ENCODE measurements around the gene EIF5B. TPM values are rescaled to one million over a fixed set of nuclear protein-coding genes. Genes with fewer than 3 reads are reported as not detected.
A peak's percentile ranks its signal among the peaks of the same experiment; 100 is the strongest.
"Not testable (repeated sequence)": the region's sequence is repeated elsewhere in the genome, so short reads cannot be mapped to it uniquely, and the experiment has no call there.

Gene EIF5B
- total RNA-seq: 49.0 and 50.5 TPM in 2 replicates
- long read RNA-seq, partial matches to known transcripts: 18 of 24 reads
- long read RNA-seq, other reads (novel, unspliced or antisense): 6 of 24 reads

- H3K36me3 Mint-ChIP-seq (ENCODE audit: low read depth): peaks cover 2% of the 10 kb centered on the region
- no peak within 1 kb of the TSS for H3K27ac Mint-ChIP-seq (ENCODE audit: unreplicated experiment)
- TF ChIP-seq, protein P1, sequence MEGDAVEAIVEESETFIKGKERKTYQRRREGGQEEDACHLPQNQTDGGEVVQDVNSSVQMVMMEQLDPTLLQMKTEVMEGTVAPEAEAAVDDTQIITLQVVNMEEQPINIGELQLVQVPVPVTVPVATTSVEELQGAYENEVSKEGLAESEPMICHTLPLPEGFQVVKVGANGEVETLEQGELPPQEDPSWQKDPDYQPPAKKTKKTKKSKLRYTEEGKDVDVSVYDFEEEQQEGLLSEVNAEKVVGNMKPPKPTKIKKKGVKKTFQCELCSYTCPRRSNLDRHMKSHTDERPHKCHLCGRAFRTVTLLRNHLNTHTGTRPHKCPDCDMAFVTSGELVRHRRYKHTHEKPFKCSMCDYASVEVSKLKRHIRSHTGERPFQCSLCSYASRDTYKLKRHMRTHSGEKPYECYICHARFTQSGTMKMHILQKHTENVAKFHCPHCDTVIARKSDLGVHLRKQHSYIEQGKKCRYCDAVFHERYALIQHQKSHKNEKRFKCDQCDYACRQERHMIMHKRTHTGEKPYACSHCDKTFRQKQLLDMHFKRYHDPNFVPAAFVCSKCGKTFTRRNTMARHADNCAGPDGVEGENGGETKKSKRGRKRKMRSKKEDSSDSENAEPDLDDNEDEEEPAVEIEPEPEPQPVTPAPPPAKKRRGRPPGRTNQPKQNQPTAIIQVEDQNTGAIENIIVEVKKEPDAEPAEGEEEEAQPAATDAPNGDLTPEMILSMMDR (conservative IDR thresholded peaks at IDR 0.05): peak; percentile 64
- peak; percentile 91 for DNase-seq (ENCODE audit: low read depth, low spot score)
- no peaks in the 10 kb centered on the region for H3K9me3 Mint-ChIP-seq
- H3K4me3 Mint-ChIP-seq: no peak within 1 kb of the TSS
- H3K4me1 Mint-ChIP-seq: peaks cover 13% of the 10 kb centered on the region
- no peaks in the 10 kb centered on the region for H3K27me3 Mint-ChIP-seq (ENCODE audit: low read depth)
Observed at GRCh38 chr2:99337113-99338028, at the start of gene EIF5B. EIF5B (plus strand) TSS chr2:99337389; CDS start chr2:99337555, 166 bp downstream.

DNA sequence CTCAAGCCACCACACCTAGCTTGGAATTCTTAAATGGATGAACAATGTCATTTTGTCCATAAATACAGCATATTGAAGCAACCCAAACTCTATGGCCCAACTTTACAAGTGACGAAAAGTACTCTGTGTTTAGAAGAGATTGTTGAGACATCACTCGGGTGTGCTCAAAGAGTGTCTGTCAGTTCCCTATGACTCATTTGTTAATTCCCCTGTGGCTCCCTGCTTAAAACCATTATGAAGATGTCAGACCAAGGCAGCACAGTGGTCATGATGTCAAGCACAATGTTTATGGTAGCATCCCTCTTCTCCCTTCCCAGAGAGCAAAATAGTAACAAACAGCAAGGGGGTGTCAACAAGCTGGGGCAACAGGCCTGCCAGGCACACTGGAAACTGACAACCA lies 39.2 kb upstream of the EIF5B start:
- no peak overlapping the region for H3K27ac Mint-ChIP-seq (ENCODE audit: unreplicated experiment)
- H3K36me3 Mint-ChIP-seq (ENCODE audit: low read depth): peaks cover 11% of the 10 kb centered on the region
- H3K9me3 Mint-ChIP-seq: peaks cover 2% of the 10 kb centered on the region
- H3K27me3 Mint-ChIP-seq (ENCODE audit: low read depth): no peaks in the 10 kb centered on the region
- TF ChIP-seq, protein P1 (conservative IDR thresholded peaks at IDR 0.05): no peak
- DNase-seq (ENCODE audit: low read depth, low spot score): no peak
- H3K4me3 Mint-ChIP-seq: no peak overlapping the region
- H3K4me1 Mint-ChIP-seq: no peaks in the 10 kb centered on the region

DNA sequence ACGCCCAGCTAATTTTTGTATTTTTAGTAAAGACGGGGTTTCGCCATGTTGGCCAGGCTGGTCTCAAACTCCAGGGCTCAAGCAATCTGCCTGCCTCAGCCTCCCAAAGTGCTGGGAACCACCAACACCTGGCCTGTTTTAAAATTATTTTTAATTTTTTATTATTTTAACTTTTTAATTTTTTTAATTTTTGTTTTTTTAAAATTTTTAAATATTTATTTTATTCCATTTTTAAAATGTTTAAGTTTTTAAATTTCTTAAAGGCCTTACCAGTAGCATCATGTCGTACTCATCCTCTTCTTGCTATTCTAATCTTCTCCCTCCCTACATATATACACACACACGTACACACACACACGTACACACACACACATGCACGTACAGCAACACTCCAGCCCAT lies 37.6 kb upstream of the EIF5B start:
- H3K27me3 Mint-ChIP-seq (ENCODE audit: low read depth): no peaks in the 10 kb centered on the region
- TF ChIP-seq, protein P1 (conservative IDR thresholded peaks at IDR 0.05): no peak
- peaks cover 2% of the 10 kb centered on the region for H3K9me3 Mint-ChIP-seq

DNA sequence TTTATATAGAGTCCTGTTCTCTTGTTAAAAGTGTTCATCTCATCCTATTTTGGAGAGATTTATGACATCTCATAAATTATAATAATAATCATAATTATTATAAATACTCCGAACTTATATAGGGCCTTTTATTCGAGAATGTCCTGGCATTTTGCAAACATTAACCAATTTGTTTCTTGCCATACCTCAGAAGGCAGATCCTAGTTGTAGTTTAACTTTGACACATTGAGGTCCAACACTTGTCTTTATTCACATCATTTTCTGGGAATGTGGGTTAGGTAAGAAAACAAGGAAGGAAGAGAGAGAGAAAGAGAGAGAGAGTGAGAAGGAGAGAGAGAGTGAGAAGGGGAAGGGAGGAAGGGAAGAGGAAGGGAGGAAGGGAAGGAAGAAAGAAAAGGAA lies 36.1 kb upstream of the EIF5B start, which contains the start of gene LYG1:
Gene LYG1 (minus strand): TSS at position 101 of the 400 bp plus-strand sequence. CDS start 5,527 bp downstream, outside the sequence.
- H3K9me3 Mint-ChIP-seq; H3K4me1 Mint-ChIP-seq; H3K4me3 Mint-ChIP-seq; H3K27ac Mint-ChIP-seq (ENCODE audit: unreplicated experiment); DNase-seq (ENCODE audit: low read depth, low spot score); H3K36me3 Mint-ChIP-seq (ENCODE audit: low read depth); H3K27me3 Mint-ChIP-seq (ENCODE audit: low read depth): not testable (repeated sequence)

More for the DNA sequence above, 37.6 kb upstream of the EIF5B start:
- Mint-ChIP-seq H3K4me1 (no peaks in the 10 kb centered on the region), H3K27ac (ENCODE audit: unreplicated experiment) (no peak overlapping the region), H3K4me3 (no peak overlapping the region), H3K36me3 (ENCODE audit: low read depth) (peaks cover 10% of the 10 kb centered on the region)
- no peak for DNase-seq (ENCODE audit: low read depth, low spot score)

GRCh38 chr2:99317161-99317872 lies 19.9 kb upstream of the EIF5B start:
- no peak for DNase-seq (ENCODE audit: low read depth, low spot score)
- Mint-ChIP-seq H3K4me3 (no peak overlapping the region), H3K9me3 (no peaks in the 10 kb centered on the region)

DNA sequence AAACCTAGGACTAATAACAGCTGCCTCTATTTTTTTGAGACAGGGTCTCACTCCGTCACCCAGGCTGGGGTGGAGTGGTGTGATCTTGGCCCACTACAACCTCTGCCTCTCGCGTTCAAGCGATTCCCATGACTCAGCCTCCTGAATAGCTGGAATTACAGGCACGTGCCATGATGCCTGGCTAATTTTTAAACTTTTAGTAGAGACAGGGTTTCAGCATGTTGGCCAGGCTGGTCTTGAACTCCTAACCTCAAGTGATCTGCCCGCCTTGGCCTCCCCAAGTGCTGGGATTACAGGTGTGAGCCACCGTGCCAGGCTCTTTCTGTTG lies 19.4 kb upstream of the EIF5B start:
- H3K9me3 Mint-ChIP-seq; H3K4me1 Mint-ChIP-seq; H3K4me3 Mint-ChIP-seq; DNase-seq (ENCODE audit: low read depth, low spot score); H3K27me3 Mint-ChIP-seq (ENCODE audit: low read depth); H3K27ac Mint-ChIP-seq (ENCODE audit: unreplicated experiment): not testable (repeated sequence)
- H3K36me3 Mint-ChIP-seq (ENCODE audit: low read depth): peaks cover 23% of the 10 kb centered on the region

More at GRCh38 chr2:99317161-99317872, 19.9 kb upstream of the EIF5B start:
- Mint-ChIP-seq H3K36me3 (ENCODE audit: low read depth) (peaks cover 23% of the 10 kb centered on the region), H3K4me1 (no peaks in the 10 kb centered on the region), H3K27ac (ENCODE audit: unreplicated experiment) (no peak overlapping the region), H3K27me3 (ENCODE audit: low read depth) (no peaks in the 10 kb centered on the region)
- TF ChIP-seq, protein P1 (conservative IDR thresholded peaks at IDR 0.05): no peak
